Measurements from ENCODE around the gene GTF2F1.
"Not testable (repeated sequence)": the region's sequence is repeated elsewhere in the genome, so short reads cannot be mapped to it uniquely, and the experiment has no call there.

Gene GTF2F1

GRCh38 chr19:6354098-6354674 is 38.8 kb downstream of the GTF2F1 start:
- no peak for DNase-seq

DNA sequence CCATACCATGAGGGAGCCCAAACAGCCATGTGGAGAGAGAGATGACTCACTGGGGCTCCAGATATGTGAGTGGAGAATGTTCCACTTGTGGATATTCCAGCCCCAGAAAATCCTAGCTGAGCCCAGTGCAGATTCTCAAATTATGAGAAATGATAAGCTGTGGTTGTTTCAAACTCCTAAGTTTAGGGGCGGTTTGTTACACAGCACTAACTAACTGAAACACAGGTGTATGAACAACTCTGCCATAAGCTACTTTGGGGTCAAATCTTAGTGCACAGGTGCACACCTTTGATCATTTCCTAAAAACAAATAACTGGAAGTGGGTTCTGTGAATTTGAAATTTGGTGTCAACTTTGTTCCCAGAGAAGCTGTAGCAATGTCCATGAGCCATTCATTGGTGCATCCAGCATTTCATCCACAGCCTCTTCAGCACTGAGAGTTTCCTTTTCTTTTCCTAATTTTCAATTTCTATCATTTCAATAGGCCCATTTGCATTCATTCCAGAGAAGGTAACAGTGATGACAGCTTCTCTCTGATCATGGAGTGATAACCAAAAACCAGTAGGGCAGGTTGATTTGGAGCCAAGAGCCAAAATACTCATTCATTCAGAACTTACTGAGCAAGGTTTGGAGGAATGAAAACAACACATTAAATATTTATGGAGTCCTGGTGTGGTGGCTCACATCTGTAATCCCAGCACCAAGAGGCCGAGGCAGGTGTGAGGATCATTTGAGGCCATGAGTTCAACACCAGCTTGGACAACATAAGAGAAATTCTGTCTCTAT is 40.4 kb downstream of the GTF2F1 start:
- no peak for DNase-seq

GRCh38 chr19:6350688-6351087 is 42.3 kb downstream of the GTF2F1 start:
- DNase-seq: no peak

DNA sequence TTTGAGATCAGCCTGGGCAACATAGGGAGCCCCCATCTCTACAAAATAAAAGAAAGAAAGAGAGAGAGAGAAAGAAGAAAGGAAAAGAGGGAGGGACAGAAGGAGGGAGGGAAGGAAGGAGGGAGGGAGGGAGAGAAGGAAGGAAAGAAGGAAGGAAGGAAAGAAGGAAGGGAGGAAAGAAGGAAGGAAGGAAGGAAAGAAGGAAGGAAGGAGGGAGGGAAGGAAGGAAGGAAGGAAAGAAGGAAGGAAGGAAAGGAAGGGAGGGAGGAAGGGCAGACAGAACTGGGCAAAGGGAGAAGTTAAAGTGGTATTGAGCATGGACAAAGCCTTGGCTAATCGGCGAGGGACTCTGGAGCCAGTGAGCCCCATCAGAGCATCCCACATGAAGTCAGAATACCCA is 43.7 kb downstream of the GTF2F1 start:
- not testable (repeated sequence) for DNase-seq

GRCh38 chr19:6343462-6343861 is 49.5 kb downstream of the GTF2F1 start:
- no peak for DNase-seq

GRCh38 chr19:6340493-6341201 is 52.3 kb downstream of the GTF2F1 start:
- no peak for DNase-seq

DNA sequence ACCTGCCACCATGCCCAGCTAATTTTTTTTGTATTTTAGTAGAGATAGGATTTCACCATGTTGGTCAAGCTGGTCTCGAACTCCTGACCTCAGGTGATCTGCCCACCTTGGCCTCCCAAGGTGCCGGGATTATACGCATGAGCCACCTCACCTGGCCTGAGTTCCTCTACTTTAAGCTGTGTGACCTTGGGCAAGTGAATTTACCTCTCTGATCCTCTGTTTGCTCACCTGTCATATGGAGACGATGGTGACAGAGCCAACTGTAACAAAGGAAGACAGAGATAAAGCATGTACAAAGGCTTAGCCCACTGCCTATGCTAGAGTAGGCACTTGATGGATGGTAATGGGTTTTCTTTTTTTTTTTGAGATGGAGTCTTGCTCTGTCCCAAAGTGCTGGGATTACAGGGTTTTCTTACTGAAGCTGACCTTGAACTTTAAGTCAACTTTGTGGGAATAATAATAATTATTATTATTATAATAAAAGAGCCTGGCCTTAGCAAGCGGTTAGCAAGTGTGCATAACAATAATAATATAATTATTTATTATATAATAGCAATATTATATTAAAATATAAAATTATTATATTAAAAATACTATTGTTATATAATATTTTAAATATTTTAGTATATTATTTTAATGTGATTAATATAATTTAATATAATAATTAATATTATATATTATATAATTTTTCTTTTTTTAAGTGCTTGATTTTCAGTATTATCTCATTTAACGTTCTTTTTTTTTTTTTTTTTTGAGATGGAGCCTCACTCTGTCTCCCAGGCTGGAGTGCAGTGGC is 58.3 kb downstream of the GTF2F1 start:
- DNase-seq: no peak

DNA sequence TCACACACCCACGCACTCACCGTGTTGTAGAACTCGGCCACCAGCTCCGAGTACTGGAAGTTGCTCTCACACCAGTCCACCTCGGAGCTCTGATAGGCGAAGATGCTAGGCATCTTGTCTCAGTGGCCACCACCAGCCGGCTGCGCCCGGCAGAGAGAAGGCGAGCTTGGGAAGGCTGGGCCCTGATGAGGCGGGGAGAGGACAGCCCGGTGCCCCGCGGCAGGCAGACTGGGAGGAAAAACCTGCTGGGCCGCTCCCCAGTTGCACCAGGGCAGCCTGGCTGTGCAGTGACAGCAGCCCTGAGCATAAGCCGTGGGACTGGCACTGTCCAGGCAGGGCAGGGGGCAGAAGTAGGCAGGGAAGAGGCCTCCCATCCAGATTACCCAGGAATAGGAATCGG is 59.5 kb downstream of the GTF2F1 start, which contains the start of gene ACER1:
TSS of gene ACER1 (minus strand) at position 174 of the 400 bp plus-strand sequence. CDS start at position 113, 61 bp downstream.
- no peak for DNase-seq

All from stimulated activated CD4-positive, alpha-beta T cell treated with anti-CD3 and anti-CD28 coated beads, Interleukin-12 subunit alpha, Interleukin-12 subunit beta, amount 100 ng/mL, for 4 hours (primary cell).